GM19328 (cell line): ENCODE data around the gene ARFGAP2.
A peak's percentile ranks its signal among the peaks of the same experiment; 100 is the strongest.
"Not testable (repeated sequence)": the region's sequence is repeated elsewhere in the genome, so short reads cannot be mapped to it uniquely, and the experiment has no call there.

Source experiments
- ATAC-seq: cut with Tn5 transposase; IDR thresholded peaks from one replicate; pipeline ENCODE4 v1.9.1; 2021; ENCODE audit warnings: mild to moderate bottlenecking, moderate library complexity; ENCODE audit not compliant: unreplicated experiment

The ARFGAP2 gene

GRCh38 chr11:47176328-47177228, at the start of gene ARFGAP2:
Gene ARFGAP2, minus strand, starts transcription at chr11:47176879. Its CDS starts 26 bp downstream, at chr11:47176853.
- peak; percentile 92 for ATAC-seq

DNA sequence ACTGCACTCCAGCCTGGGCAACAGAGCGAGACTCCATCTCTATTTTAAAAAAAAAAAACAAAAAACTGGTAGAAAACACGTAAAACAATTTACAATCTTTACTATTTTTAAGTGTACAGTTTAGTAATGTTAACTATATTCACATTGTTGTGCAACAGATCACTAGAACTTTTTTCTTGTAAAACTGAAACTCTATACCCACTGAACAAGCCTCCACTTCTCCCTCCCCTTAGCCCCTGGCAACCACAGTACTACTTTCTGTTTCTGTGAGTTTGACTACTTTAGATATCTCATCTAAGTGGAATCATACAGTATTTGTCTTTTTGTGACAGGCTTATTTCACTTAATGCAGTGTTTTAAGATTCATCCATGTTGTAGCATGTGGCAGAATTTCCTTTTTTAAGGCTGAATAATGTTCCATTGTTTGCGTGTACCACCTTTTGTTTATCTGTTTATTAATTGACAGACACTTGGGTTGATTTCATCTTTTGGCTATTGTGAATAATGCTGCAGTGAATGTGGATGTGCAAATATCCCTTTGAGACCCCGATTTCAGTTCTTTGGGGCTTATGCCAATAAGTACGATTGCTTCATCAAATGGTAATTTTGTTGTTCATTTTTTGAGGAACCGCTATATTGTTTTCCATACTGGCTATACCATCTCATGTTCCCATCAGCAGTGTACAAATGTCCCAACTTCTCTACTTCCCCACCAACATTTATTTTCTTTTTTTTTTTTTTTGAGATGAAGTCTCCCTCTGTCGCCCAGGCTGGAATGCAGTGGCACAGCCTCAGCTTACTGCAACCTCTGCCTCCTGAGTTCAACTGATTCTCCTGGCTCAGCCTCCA, 49.1 kb upstream of the ARFGAP2 start:
- peak; percentile 83 for ATAC-seq

- no peak for ATAC-seq
Observed at GRCh38 chr11:47222696-47223095, 46.0 kb upstream of the ARFGAP2 start.

- no peak for ATAC-seq
Observed at GRCh38 chr11:47220401-47220821, 43.7 kb upstream of the ARFGAP2 start.

- no peak for ATAC-seq
Observed at GRCh38 chr11:47216121-47216798, 39.6 kb upstream of the ARFGAP2 start.

DNA sequence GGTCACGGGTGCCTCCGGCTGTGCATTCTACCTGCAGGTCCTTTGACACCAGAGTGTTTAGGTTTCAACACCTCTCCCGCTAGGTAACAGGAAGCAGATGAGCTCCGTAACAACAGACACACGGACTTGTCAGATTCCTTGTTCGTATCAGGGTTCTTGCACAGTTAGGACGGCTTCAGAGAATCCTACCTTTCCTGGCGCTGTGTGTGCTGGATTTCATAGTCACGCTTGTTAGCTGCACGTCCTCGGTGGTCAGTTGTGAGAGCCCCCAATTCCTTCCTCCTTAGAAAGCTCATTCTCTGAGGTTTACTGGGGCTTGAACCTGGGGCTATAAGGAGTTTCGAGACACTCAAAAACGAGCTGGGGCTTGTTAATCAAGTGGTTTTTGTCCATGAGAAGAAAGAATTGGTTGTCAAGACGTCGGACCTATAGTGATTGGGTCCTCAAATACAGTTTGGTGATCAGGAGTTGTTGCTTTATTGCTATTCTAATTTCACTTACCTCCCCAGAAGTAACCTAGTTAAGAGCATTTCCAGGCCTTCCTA, 38.8 kb upstream of the ARFGAP2 start:
- ATAC-seq = no peak

DNA sequence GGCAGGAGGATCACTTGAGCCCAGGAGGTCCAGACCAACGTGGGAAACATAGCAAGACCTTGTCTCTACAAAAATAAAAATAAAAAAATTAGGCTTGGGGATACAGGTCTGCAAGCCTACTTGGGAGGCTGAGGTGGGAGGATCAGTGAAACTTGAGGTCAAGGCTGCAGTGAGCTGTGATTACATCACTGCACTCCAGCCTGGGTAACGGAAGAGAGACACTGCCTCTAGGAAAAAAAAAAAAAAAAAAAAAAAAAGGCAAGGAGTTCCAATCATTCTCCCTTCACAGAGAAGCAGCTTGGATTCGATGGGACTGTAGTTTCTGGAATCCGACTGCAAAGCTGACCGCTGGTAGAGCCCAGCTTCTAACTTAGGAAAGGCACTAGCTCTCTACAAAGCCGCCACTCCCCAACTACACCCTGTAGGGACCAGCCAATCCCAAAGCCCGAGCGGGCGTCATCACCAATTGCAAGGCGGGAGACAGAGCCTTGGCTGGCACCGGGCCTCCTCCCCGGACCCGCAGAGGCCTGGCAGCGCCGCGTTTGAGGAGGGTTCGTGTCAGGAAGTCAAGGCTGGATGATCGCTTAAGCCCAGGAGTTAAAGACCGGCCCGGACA, 37.4 kb upstream of the ARFGAP2 start:
- peak; percentile 54 for ATAC-seq

- ATAC-seq = no peak
Observed at GRCh38 chr11:47212938-47213337, 36.3 kb upstream of the ARFGAP2 start.

GRCh38 chr11:47208628-47209027, 31.9 kb upstream of the ARFGAP2 start:
- no peak for ATAC-seq

- not testable (repeated sequence) for ATAC-seq
Observed at GRCh38 chr11:47208008-47208552, 31.4 kb upstream of the ARFGAP2 start.

DNA sequence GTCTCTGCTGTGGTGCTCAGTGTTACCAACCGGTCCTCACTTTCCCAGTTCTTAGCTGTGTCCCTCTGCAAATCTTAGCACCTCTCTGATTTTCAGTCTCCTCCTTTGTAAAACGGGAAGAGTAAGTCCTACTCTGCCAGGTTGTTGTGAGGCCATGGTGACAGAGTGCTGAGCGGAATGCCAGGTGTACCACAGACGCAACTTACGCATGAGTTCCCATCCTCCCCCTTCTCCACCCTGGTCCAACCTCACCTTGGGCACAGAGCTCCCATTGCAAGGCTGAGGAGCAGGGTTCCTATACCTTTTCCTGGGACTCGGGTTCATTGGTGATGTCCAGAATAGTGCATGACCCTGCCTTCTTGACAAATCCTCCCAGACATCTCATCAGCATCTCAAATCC, 30.8 kb upstream of the ARFGAP2 start:
- ATAC-seq = no peak

DNA sequence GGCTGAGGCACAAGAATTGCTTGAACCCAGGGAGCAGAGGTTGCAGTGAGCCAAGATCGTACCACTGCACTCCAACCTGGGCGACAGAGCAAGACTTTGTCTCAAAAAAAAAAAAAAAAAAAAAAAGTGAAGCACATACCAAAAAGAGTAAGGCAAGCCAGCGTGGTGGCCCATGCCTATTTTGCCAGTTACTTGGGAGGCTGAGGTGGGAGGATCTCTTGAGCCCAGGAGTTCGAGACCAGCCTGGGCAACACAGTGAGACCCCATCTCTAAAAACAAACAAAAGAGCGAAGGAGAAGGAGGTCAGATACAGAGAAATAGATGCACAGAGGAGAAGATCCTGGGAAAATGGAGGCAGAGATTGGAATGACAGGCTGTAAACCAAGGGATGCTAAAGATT, 29.9 kb upstream of the ARFGAP2 start:
- not testable (repeated sequence) for ATAC-seq

GRCh38 chr11:47204637-47204989, 27.9 kb upstream of the ARFGAP2 start:
- ATAC-seq = no peak

GRCh38 chr11:47202576-47202975, 25.9 kb upstream of the ARFGAP2 start:
- no peak for ATAC-seq

DNA sequence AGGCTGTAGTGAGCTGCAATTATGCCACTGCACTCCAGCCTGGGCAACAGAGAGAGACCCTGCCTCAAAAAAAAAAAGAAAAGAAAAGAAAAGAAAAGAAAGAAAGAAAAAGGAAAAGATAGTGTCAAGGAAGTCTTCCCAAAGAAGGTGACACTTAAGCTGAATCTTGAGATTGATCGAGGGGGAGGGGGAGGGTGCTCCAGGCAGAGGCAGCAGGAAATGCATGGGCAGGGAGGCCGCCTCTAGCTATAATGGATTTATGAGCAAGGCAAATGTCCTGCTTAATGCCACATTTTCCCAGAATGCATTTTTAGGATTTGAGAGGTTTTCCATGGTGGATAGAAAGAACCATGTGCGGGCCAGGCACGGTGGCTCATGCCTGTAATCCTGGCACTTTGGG, 24.3 kb upstream of the ARFGAP2 start:
- no peak for ATAC-seq

- not testable (repeated sequence) for ATAC-seq
Observed at GRCh38 chr11:47198161-47198560, 21.5 kb upstream of the ARFGAP2 start.

- ATAC-seq = no peak
Observed at GRCh38 chr11:47192111-47192510, 15.4 kb upstream of the ARFGAP2 start.

GRCh38 chr11:47191137-47191536, 14.5 kb upstream of the ARFGAP2 start:
- ATAC-seq = not testable (repeated sequence)

DNA sequence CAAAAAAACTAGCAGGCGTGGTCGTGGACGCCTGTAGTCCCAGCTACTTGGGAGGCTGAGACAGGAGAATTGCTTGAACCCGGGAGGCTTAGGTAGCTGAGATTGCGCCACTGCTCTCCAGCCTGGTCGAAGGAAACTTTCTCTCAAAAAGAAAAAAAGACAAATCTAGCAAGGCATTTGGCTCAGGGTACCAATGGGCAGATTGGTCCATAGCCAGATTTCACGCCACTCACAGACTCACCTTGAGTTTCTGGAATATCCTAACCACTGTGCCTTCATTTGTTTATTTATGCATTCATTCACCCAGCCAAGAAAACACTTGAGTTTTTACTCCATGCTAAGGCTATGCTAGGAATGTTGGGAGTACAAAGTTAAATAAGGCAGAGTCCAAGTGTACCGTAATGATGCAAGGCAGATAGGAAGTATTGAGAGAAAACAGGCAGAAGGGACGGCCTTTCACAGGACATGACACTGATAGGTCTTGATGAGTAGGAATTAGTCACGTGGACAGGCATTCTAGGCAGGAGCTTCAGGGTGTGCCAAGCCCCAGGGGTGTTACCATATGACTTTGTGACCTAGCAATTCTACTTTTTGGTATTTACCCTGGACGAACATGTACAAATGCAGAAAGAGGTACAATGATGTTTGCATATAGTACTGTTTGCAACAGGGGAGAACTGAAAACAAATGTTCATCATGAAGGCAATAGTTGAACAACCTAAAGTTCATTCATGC, 12.6 kb upstream of the ARFGAP2 start:
- ATAC-seq = no peak

GRCh38 chr11:47188259-47188658, 11.6 kb upstream of the ARFGAP2 start:
- no peak for ATAC-seq
